DND-41 (cell line): ENCODE measurements around the gene ATAD3A.

Source experiments
- CTCF ChIP-seq: IDR thresholded peaks from 2 replicates; pipeline ENCODE4 v1.5.1; 2012; ENCODE audit warnings: borderline replicate concordance, low read length, moderate library complexity, mild to moderate bottlenecking; ENCODE audit not compliant: poor library complexity, severe bottlenecking; ENCODE audit errors: extremely low read depth
- EZH2 ChIP-seq: IDR thresholded peaks from 3 replicates; pipeline ENCODE4 v1.6.1; 2012; ENCODE audit warnings: borderline replicate concordance, low read depth, mild to moderate bottlenecking, moderate library complexity, low read length, inconsistent platforms; ENCODE audit not compliant: severe bottlenecking

DNA sequence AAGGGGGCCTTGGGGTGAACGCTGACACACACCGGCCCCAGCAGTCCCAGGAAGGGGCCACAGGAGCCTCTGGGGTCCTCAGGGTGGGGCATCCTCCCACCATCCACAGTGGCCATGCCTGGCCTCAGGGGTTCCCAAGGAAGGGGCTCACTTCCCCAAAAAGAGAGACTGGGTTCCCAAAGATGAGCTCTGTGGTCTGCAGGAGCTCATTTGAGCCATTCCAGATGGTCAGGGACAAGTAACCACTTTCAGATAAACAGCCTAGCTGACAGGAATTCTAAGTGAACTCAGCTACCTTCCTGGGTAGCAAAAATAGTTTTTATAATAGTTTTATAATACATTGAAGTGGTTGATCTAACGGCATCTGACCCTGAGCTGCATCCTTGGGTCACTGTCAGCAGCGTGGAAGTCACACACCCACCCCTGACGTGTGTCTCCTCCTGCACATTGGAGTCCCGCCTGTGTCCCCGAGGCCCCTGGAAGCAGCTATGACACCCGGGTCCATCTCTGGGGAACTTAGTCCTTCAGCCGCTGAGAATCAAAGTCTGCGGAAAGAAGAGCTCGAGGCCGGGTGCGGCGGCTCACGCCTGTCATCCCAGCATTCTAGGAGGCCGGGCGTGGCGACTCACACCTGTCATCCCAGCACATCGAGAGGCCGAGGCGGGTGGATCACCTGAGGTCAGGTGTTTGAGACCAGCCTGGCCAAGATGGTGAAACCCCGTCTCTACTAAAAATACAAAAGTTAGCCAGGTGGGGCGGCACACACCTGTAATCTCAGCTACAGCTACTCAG lies 34.2 kb downstream of the ATAD3A start:
- TF ChIP-seq CTCF = no peak
- no peak for TF ChIP-seq EZH2
